ENCODE measurements around the gene DDX10. TPM values are rescaled to one million over a fixed set of nuclear protein-coding genes. Genes with fewer than 3 reads are reported as not detected.

Gene DDX10
- total RNA-seq, 1 experiment from 2014 or later: 23.3 TPM

DNA sequence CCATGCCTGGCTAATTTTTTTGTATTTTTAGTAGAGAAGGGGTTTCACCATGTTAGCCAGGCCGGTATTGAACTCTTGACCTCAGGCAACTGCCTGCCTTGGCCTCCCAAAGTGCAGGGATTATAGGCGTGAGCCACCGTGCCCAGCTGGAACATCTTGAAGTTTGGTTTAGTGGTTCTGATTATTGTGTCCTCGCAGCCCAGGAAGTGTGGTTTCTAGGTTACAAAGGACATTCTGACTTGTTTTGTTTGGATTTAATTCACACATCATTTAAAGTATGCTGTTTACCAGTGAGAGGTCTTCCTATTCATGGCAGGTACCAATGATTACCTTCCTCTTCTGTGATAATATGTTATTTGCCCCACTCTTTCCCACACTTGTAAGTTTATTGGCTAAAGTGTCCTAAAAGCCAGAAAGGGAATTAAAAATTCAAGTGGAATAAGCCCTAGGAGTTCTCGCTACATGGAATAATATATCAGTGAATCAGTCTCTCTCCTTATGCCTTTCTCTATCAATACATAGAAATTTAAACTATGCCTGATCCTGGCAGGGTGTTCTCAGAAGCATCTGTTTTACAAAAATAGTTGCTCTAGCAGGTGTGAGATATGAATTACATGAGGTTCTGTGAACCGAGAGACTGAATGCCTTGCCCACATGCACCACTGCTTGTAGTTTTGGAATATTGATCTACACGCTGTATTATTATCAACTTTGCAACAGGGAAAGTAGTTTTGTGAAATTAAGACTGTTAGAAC is 263.1 kb downstream of the DDX10 start:
- in situ Hi-C loops (cut with HindIII; ENCODE audit: low pct_unique_long_range_greater_than_20kb, low sequenced_read_pairs): no loop called here

DNA sequence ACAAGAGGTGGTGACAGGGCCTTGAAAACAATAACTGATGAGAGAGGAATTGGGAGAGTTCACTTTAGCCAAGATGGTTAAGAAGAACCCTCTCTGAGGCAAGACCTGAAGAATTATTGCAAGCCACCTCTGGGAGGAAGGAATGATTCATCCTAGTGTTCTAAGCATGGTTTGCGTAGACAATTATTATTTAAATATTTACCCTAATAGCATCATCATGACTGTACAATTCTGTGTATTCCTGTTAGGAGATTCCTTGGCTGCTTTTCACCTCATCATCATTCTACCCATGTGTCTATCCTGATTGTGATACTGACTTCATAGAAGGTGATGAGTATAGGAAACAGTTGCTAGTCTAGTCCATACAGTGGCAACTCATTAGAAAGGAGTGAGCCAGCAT is 264.4 kb downstream of the DDX10 start:
- DNase-seq (ENCODE audit: low read depth, low spot score): no peak
- in situ Hi-C loops (cut with HindIII; ENCODE audit: low pct_unique_long_range_greater_than_20kb, low sequenced_read_pairs): no loop called here

More for the DNA sequence above, 263.1 kb downstream of the DDX10 start:
- no peak for DNase-seq (ENCODE audit: low read depth, low spot score)

DNA sequence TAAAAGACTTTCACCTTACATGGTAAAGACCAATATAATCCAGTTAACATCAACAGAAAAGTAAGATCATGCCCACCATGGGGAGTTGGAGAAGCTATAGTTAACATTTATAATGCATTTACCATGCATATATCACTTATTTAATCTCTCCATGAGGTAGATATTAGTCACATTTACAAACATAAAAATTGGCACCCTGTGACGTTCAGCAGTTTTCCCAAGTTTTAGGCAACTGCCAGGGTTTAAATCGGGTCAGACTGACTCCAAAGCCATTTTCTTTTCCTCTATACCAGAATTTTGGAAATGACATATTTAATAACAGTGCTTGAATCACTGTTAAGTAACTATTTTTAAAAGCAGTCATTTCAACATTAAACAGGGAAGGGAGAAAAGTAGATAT is 266.3 kb downstream of the DDX10 start:
- no peak for DNase-seq (ENCODE audit: low read depth, low spot score)
- in situ Hi-C loops (cut with HindIII; ENCODE audit: low pct_unique_long_range_greater_than_20kb, low sequenced_read_pairs): no loop called here

DNA sequence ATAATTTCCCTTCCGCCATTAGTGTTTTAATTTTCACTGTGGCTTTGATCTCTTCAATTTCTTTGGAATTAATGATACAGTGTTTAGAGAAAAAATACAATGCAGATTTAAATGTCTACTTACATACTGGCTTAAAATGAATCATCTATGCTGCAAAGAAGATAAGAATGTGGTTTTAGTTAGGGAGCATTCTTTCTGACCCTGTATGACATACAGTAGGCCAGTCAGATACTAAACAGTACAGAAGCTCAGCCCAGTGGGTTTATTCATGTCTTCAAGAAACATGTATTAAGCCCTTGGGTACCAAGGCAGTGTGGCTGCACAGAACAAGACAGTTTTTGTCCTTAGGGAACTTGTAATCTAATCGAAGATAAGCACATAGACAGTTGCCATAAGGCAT is 268.8 kb downstream of the DDX10 start:
- in situ Hi-C loops (cut with HindIII; ENCODE audit: low pct_unique_long_range_greater_than_20kb, low sequenced_read_pairs): no loop called here
- no peak for DNase-seq (ENCODE audit: low read depth, low spot score)

DNA sequence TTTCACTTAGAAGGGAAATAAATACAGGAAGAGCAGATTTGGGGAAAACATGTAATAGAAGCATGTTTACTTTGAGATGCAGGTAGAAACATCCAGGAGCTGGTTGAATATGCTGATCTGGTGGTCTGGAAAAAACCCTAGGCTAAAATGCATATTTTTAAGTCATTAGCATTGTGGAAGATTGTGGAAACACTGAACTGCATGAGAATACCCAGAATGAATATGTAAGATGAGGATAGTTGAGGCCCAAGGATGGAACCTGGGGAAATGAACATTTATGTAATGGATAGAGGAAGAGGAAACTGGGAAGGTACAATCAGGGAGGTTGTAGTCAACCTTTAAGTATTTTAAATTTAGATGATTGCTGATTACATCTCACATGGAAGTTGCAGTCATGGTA is 269.4 kb downstream of the DDX10 start:
- in situ Hi-C loops (cut with HindIII; ENCODE audit: low pct_unique_long_range_greater_than_20kb, low sequenced_read_pairs): no loop called here
- DNase-seq (ENCODE audit: low read depth, low spot score): no peak

DNA sequence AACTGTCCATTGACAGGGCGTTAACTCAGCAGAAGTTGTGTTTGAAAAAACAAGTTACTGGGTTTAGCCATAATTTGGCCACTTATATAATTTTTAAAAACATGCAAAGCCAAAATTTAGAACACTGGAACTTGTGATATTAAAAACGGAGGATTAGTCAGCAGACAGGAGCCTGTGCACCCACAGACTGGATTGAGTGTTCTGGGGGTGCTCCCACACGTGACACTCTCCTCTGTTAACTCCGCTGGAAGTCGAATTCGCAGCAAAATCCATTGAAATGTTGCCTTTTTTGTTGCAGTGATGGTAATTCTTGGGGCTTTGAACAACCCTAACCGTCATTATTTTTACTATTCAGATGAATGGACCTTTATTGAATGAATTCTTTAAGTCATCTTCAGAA is 269.8 kb downstream of the DDX10 start:
- no peak for DNase-seq (ENCODE audit: low read depth, low spot score)
- in situ Hi-C loops (cut with HindIII; ENCODE audit: low pct_unique_long_range_greater_than_20kb, low sequenced_read_pairs): no loop called here

DNA sequence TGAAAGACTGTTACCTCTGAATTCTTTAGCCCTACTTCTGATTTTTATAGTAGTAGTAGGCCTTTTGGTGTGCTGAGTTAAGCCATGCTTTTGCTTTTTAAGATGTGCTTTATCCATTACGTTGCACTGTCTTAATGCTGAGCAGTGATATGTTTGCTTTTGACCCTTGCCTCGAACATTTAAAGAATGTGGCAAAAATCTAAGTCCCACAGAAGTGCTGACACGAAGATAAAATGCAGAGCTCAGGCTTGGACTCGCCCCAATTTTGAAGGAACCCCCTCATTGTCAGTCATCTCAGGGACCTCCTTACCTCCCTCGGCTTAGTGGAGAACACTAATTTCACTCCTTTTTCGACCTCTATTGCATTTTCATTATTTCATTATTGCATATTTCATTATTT is 272.9 kb downstream of the DDX10 start:
- in situ Hi-C loops (cut with HindIII; ENCODE audit: low pct_unique_long_range_greater_than_20kb, low sequenced_read_pairs): no loop called here
- DNase-seq (ENCODE audit: low read depth, low spot score): no peak

DNA sequence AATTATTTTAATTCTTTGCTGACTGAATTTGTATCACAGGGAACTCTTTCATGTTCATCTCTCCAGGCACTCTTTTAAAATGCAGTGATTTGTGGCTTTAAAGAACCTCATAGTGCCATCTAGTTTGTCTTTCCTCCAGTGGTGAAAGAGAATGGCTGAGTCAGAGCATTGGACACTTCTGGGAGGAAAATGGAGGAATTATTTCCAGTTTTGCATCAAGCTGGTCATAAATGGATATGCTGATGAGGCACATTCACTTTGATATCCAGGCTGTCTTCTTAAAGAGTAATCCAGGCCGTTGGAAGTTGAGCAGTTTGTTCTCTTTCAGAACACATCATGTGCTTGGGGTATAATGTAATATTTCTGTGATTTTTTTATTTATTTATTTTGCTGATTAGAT is 273.7 kb downstream of the DDX10 start:
- in situ Hi-C loops (cut with HindIII; ENCODE audit: low pct_unique_long_range_greater_than_20kb, low sequenced_read_pairs): no loop called here
- DNase-seq (ENCODE audit: low read depth, low spot score): peak; percentile 8

DNA sequence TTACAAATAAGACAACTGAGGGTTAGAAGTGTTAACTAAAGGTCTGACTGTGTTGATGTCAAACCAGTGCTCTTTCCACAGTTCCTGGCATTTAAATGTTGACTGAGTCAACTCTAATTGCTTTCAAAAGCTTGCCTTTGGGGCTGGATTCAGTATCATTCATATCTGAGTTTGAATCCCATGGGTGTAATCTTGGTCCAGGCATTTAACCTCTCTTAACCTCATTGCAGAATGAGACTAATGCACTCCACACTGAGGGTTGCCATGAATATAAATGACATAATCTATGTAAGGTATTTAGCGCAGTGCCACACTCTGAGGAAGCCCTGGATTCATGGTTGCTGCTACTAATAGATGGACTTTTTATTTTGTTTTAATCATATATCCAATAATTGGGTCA is 274.3 kb downstream of the DDX10 start:
- peak; percentile 34 for DNase-seq (ENCODE audit: low read depth, low spot score)
- in situ Hi-C loops (cut with HindIII; ENCODE audit: low pct_unique_long_range_greater_than_20kb, low sequenced_read_pairs): no loop called here

DNA sequence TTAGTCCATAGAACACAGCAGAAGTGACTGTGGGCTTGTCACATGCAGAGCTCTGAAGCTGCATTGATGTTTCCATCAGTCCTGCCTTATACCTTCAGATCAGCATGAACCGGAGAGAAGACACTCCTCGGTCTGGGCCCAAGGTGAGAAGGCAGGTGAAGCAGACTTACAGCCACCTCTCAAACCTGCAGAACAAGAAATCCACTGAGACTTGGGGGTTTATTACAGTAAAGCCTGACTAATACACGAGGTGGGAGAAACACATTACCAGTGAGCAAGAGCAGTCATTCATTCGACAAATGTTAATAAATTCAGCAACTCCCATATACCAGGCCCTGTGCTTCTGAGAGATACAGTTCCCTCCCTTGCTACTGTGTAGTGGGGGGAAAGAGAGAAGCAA is 279.0 kb downstream of the DDX10 start:
- in situ Hi-C loops (cut with HindIII; ENCODE audit: low pct_unique_long_range_greater_than_20kb, low sequenced_read_pairs): no loop called here
- DNase-seq (ENCODE audit: low read depth, low spot score): no peak

DNA sequence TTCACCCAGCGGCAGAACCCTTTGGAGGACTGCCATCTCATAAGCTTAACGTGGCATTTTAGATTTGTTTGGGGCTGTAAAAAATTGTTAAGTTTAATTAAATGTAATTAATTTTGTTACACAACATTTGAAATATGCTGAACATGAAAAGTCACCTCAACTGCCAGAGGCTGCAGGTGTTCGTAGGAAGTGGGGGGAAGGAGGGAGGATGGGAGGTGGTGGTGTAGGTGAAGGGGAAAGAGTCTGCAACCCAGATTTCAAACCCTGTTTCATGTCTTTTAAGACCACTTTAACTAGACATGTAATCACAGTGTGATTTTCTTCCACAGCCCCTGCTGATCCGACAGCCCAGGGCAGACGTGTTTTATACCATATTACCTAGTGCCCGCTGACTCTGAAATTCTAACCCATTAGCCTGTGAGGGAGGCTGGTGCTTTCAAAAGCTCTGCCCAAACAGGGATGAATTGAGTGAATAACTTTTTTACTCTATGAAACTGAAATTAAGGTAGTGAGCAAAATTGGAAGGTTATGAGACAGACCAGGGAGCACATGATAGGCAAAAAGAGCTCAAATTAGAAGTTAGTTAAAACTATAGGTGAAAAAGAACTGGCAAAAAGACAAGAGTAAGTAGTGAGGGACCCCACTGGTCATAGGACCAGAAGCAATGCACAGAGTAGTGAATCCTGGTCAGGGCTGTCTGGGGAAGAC is 279.8 kb downstream of the DDX10 start:
- in situ Hi-C loops (cut with HindIII; ENCODE audit: low pct_unique_long_range_greater_than_20kb, low sequenced_read_pairs): no loop called here

DNA sequence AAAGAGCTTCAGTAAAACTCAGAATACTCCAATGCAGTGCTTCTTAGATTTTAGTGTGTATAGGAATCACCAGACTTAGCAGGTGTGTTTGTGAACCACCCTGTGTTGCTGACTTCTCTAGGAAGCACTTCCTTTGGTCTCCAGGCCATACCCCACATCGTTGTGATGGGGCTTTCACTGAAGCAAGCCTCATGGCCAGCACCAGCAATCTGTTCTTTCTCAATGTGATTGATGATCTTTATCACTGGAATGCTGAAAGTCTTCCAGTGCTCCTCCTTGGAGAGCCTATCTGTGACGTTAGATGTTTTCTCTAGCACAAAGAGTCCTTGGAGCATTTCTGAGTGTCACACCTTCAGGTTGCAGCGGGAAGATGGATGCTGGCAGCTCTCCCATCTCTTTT is 280.5 kb downstream of the DDX10 start:
- no peak for DNase-seq (ENCODE audit: low read depth, low spot score)
- in situ Hi-C loops (cut with HindIII; ENCODE audit: low pct_unique_long_range_greater_than_20kb, low sequenced_read_pairs): no loop called here

More for the DNA sequence above, 279.8 kb downstream of the DDX10 start:
- no peak for DNase-seq (ENCODE audit: low read depth, low spot score)

DNA sequence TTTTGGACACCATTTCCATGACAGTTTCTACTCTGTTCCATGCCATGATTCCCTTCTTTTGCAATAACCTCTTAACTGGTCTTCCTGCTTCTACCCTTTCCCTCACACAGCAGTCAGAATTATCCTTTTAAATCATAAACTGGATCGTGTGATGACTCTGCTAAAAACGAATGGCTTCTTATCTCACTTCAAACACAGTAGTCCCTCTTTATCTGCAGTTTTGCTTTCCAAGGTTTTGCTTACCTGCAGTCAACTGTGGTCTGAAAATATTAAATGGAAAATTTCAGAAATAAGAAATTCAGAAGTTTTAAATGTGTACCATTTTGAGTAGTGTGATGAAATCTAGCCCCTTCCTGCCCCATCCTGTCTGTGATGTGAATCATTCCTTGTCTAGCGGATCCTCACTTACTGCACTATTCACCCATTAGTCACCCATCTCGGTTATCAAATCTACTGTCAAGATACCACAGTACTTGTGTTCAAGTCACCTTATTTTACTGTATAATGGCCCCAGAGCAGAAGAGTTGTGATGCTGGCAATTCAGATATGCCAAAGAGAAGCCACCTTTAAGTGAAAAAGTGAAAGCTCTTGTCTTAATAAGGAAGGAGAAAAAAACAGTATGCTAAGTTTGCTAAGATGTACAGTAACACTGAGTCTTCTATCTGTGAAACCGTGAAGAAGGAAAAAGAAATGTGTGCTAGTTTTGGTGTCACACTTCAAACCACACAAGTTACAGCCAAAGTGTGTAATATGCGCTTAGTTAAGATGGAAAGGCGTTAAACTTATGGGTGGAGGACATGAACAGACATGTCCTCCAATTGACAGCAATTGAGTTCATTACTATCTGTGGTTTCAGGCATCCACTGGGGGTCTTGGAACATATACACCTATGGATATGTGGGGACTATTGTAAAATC is 283.0 kb downstream of the DDX10 start:
- no peak for DNase-seq (ENCODE audit: low read depth, low spot score)
- in situ Hi-C loops (cut with HindIII; ENCODE audit: low pct_unique_long_range_greater_than_20kb, low sequenced_read_pairs): no loop called here

DNA sequence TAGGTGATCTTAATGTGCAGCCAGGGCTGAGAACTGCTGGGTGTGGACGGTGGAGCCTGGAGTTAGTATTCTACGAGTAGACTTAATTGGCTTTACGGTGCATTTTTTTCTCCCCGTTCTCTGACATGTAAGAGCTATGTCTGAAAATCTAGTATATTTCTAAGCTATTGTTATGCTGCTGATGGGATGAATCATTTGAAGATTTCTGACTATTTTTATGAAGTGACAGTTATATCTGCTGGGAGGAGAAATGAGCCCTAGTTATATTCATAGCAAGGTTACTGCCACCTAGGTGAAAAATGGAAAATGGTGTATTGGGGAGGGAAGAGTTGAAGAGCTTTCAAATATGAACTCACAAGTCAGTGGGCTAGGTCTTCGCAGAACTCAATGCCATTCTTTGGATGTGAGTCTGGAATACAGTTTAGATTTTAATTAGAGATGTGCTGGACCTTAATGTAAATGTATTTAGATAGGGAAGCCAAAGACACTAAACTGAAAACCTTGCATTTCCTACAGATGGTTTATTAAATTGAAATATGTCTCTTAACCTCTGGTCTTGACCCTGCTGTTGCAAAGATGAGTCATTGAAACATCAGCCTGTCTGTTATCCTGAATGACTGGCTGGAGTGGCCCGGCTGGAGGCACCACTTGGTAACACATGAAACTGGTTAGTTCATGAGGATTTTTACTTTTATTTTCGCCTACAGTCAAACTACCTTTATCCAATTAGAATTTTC is 293.7 kb downstream of the DDX10 start:
- no peak for DNase-seq (ENCODE audit: low read depth, low spot score)
- in situ Hi-C loops (cut with HindIII; ENCODE audit: low pct_unique_long_range_greater_than_20kb, low sequenced_read_pairs): no loop called here

DNA sequence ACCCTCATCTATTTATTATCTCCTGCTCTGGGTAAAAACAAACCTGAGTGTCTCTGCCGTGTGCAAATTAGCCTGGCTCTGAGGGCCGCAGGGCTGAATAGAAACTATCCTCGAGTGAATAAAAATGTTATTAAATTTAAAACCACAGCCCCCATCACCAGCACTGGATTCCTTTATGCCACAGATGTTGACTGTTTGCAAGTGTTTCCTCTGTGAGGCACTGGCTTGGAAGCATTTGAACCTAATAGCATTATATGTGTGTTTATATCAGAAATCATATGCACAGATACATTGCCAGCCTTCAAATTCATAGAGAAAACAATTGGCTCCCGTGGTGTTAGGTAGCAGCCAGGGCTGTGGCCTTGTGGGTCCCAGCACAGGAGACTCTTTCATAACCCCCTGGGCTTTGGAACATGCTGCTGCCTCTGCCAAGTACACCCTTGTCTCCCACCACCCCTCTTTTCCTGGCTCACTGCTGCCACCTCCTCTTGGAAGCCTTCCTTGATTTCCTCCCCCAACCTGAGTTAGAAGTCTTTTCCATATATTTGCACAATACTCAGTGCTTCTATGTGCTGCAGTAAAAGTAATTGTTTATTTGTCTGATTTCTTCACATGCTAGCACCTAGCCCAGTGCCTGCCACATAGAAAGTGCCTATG is 294.4 kb downstream of the DDX10 start:
- in situ Hi-C loops (cut with HindIII; ENCODE audit: low pct_unique_long_range_greater_than_20kb, low sequenced_read_pairs): no loop called here

DNA sequence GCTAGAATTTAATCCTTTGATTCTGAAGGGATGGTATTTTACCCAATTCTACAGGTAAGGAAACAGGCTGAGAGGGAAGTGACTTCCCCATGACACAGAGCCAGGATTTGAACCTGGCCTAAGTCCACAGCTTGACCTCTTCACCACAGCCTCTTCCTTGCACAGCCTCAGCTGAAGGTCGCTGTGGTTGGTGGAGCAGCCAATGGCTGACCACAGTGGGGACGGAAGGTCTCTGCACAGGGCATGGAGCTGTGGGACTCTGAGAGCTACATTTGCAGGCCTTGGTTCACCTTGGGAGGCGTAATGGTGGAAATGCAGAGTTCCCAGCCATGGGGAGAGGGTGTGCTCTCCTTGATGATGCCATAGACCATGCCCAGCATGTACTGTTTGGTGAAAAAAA is 295.0 kb downstream of the DDX10 start:
- in situ Hi-C loops (cut with HindIII; ENCODE audit: low pct_unique_long_range_greater_than_20kb, low sequenced_read_pairs): no loop called here
- no peak for DNase-seq (ENCODE audit: low read depth, low spot score)

More for the DNA sequence above, 294.4 kb downstream of the DDX10 start:
- no peak for DNase-seq (ENCODE audit: low read depth, low spot score)

DNA sequence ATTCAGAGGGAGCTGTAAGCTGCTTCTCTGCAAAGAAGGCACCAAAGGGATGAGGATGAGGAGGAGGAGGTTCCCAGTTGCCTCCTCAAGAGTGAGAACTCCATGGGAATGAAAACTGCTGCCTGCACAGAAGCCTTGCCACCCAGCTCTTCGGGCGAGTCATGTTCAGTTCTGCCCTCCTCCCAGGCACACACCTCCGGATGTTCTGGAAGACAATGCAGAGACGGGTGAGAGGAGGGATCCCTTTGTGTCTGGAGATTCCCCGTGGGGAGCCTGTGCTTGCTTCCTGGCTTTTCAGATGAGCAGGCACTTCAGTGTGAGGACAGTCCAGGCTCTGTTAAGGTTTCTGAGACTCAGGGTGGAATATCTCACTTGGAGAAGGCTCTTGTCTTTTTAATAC is 295.6 kb downstream of the DDX10 start:
- in situ Hi-C loops (cut with HindIII; ENCODE audit: low pct_unique_long_range_greater_than_20kb, low sequenced_read_pairs): no loop called here

More for the DNA sequence above, 295.6 kb downstream of the DDX10 start:
- DNase-seq (ENCODE audit: low read depth, low spot score): no peak
